Stomach (tissue), 4 donors: ENCODE results near the gene PAGE2.

Source experiments
- EP300 ChIP-seq: sonication (generic); formaldehyde crosslinking; IDR thresholded peaks from one replicate; pipeline ENCODE4 v1.6.1; 2017; ENCODE audit warnings: antibody characterized with exemption
- TF ChIP-seq, protein P1 (sequence below), 7 experiments: fragments of 450-650 bp in 4 of 7; fragments of 200-600 bp in 3 of 7; sonication (generic) in 3 of 7; IDR thresholded peaks; one replicate each; pipeline ENCODE4 v1.5.1; 2016 to 2019; ENCODE audit warnings: antibody characterized with exemption in 7 of 7, control low read depth in 2 of 7, mild to moderate bottlenecking in 1 of 7

DNA sequence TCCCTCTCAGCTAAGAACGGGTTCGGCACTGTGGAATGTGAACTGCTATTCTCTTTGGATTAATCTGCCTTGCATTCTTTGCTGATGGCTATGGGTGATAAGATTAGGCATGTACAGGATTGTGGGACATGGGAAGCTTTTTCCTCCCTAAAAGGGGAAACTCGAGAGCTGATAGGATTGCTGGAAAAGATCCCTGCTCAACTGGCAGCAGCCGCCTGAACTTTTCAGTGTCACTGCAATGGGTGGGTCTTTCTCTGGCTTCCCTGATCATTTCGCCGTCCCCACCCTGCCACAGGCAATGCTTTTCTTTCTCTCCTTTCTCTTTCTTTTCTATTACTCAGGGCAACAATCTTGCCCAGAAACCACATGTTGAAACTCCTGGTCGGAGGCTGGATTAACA, 20.5 kb downstream of the PAGE2 start:
- TF ChIP-seq, protein P1, sequence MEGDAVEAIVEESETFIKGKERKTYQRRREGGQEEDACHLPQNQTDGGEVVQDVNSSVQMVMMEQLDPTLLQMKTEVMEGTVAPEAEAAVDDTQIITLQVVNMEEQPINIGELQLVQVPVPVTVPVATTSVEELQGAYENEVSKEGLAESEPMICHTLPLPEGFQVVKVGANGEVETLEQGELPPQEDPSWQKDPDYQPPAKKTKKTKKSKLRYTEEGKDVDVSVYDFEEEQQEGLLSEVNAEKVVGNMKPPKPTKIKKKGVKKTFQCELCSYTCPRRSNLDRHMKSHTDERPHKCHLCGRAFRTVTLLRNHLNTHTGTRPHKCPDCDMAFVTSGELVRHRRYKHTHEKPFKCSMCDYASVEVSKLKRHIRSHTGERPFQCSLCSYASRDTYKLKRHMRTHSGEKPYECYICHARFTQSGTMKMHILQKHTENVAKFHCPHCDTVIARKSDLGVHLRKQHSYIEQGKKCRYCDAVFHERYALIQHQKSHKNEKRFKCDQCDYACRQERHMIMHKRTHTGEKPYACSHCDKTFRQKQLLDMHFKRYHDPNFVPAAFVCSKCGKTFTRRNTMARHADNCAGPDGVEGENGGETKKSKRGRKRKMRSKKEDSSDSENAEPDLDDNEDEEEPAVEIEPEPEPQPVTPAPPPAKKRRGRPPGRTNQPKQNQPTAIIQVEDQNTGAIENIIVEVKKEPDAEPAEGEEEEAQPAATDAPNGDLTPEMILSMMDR (IDR thresholded peaks at IDR 0.05): no peak
- TF ChIP-seq EP300: no peak
